Neural progenitor cell (in vitro differentiated cells): Measurements from ENCODE around the gene STEAP1B. TPM values are rescaled to one million over a fixed set of nuclear protein-coding genes. Genes with fewer than 3 reads are reported as not detected.

Source experiments
- DNase-seq: peaks from one replicate; pipeline ENCODE4 v3.0.0-alpha.2; 2016; ENCODE audit warnings: low spot score
- H2AFZ ChIP-seq: fragments of 200-600 bp; sonication (generic); replicated peaks from 2 replicates; pipeline ENCODE4 v1.6.1; 2016; ENCODE audit warnings: antibody characterized with exemption
- H3F3A ChIP-seq: fragments of 200-600 bp; sonication (generic); 2 replicates; pipeline ENCODE4 v1.6.1; 2016; ENCODE audit warnings: antibody characterized with exemption, low read depth
- H3K27ac ChIP-seq: fragments of 200-600 bp; sonication (generic); 2 replicates; pipeline ENCODE4 v1.5.1; 2016; ENCODE audit warnings: mild to moderate bottlenecking
- H3K27me3 ChIP-seq: fragments of 200-600 bp; sonication (generic); 2 replicates; pipeline ENCODE4 v1.6.1; 2016; ENCODE audit warnings: mild to moderate bottlenecking, moderate library complexity
- H3K36me3 ChIP-seq: fragments of 200-600 bp; sonication (generic); 2 replicates; pipeline ENCODE4 v1.5.1; 2016
- H3K4me1 ChIP-seq: fragments of 200-600 bp; sonication (generic); 2 replicates; pipeline ENCODE4 v1.6.1; 2016; ENCODE audit warnings: mixed run types
- H3K4me2 ChIP-seq: fragments of 200-600 bp; sonication (generic); 2 replicates; pipeline ENCODE4 v1.6.1; 2016
- H3K4me3 ChIP-seq: fragments of 200-600 bp; sonication (generic); 2 replicates; pipeline ENCODE4 v1.5.1; 2016
- H3K79me2 ChIP-seq: fragments of 200-600 bp; sonication (generic); 2 replicates; pipeline ENCODE4 v1.6.1; 2016; ENCODE audit warnings: low read depth
- H3K9ac ChIP-seq: fragments of 200-600 bp; sonication (generic); 2 replicates; pipeline ENCODE4 v1.6.1; 2016
- H3K9me3 ChIP-seq: fragments of 200-600 bp; sonication (generic); 2 replicates; pipeline ENCODE4 v1.5.1; 2016; ENCODE audit warnings: low read depth
- H4K20me1 ChIP-seq: fragments of 200-600 bp; sonication (generic); 2 replicates; pipeline ENCODE4 v1.6.1; 2016; ENCODE audit warnings: low read depth
- H3K27ac Mint-ChIP-seq: 3 replicates; pipeline ENCODE4 v1.8.0; 2021; ENCODE audit warnings: mixed read lengths
- H3K27me3 Mint-ChIP-seq: 2 replicates; pipeline ENCODE4 v1.8.0; 2022; ENCODE audit warnings: low read depth, mild to moderate bottlenecking, inconsistent platforms, moderate library complexity, mixed read lengths; ENCODE audit not compliant: insufficient read depth
- H3K36me3 Mint-ChIP-seq: 3 replicates; pipeline ENCODE4 v1.8.0; 2021; ENCODE audit warnings: mixed read lengths
- H3K4me1 Mint-ChIP-seq: 3 replicates; pipeline ENCODE4 v1.8.0; 2021; ENCODE audit warnings: mixed read lengths
- H3K4me3 Mint-ChIP-seq: 3 replicates; pipeline ENCODE4 v1.8.0; 2021; ENCODE audit warnings: mild to moderate bottlenecking, moderate library complexity, mixed read lengths
- H3K9me3 Mint-ChIP-seq: 3 replicates; pipeline ENCODE4 v1.8.0; 2020; ENCODE audit warnings: mixed read lengths
- EZH2 ChIP-seq: fragments of 200-600 bp; sonication (generic); IDR thresholded peaks from 2 replicates; pipeline ENCODE4 v1.6.1; 2017; ENCODE audit warnings: antibody characterized with exemption, mild to moderate bottlenecking, moderate library complexity
- EZH2phosphoT487 ChIP-seq: fragments of 200-600 bp; sonication (generic); IDR thresholded peaks from 2 replicates; pipeline ENCODE4 v1.6.1; 2017; ENCODE audit warnings: antibody characterized with exemption
- total RNA-seq: library from RNA; depleted of rRNA; stranded (reverse); fragments of >200 nt; gene quantifications from 2 replicates; pipeline ENCODE4 v1.2.3, GENCODE V29; 2015; ENCODE audit warnings: low replicate concordance
- TF ChIP-seq, protein P1 (sequence below): fragments of 200-600 bp; sonication (generic); IDR thresholded peaks from 2 replicates; pipeline ENCODE4 v1.5.1; 2017; ENCODE audit warnings: antibody characterized with exemption, mild to moderate bottlenecking

STEAP1B gene
- total RNA-seq, 1 donor from 2014 or later: 1.6 TPM

DNA sequence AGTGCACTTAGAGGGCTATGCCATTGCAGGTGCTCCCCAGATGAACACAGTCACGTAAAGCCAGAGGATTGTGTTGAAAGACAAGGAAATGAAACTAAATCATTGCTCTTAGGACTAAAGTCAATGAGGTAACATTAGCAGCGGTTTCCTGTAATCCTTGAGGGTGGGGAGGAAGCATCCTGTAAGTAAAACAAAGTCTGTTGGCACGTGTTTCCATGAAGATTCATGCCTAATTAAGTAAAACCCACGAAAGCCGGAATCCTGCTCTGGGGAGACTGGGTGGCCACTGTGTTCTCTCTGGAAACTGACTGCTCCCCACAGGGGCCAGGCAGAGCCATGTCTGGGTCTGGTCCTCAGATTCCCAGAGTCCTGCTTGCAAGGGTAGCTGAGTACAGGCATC is 18.3 kb downstream of the STEAP1B start:
- Histone ChIP-seq H4K20me1 (no peaks in the 10 kb centered on the region), H3K9ac (no peak overlapping the region), H2AFZ (no peak overlapping the region), H3K4me1 (peaks cover 19% of the 10 kb centered on the region), H3K36me3 (no peaks in the 10 kb centered on the region), H3K79me2 (no peaks in the 10 kb centered on the region), H3K4me3 (no peak overlapping the region), H3K27ac (no peak overlapping the region), H3K27me3 (no peaks in the 10 kb centered on the region), H3K4me2 (no peak overlapping the region), H3K9me3 (no peaks in the 10 kb centered on the region), H3F3A (peaks cover 8% of the 10 kb centered on the region)
- no peak overlapping the region for H3K27ac Mint-ChIP-seq
- no peak overlapping the region for H3K4me3 Mint-ChIP-seq
- DNase-seq: no peak
- no peaks in the 10 kb centered on the region for H3K27me3 Mint-ChIP-seq
- H3K4me1 Mint-ChIP-seq: no peaks in the 10 kb centered on the region
- TF ChIP-seq, protein P1, sequence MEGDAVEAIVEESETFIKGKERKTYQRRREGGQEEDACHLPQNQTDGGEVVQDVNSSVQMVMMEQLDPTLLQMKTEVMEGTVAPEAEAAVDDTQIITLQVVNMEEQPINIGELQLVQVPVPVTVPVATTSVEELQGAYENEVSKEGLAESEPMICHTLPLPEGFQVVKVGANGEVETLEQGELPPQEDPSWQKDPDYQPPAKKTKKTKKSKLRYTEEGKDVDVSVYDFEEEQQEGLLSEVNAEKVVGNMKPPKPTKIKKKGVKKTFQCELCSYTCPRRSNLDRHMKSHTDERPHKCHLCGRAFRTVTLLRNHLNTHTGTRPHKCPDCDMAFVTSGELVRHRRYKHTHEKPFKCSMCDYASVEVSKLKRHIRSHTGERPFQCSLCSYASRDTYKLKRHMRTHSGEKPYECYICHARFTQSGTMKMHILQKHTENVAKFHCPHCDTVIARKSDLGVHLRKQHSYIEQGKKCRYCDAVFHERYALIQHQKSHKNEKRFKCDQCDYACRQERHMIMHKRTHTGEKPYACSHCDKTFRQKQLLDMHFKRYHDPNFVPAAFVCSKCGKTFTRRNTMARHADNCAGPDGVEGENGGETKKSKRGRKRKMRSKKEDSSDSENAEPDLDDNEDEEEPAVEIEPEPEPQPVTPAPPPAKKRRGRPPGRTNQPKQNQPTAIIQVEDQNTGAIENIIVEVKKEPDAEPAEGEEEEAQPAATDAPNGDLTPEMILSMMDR: no peak
- TF ChIP-seq EZH2phosphoT487 (no peak), EZH2 (no peak)
- H3K36me3 Mint-ChIP-seq: no peaks in the 10 kb centered on the region
- peaks cover 6% of the 10 kb centered on the region for H3K9me3 Mint-ChIP-seq

DNA sequence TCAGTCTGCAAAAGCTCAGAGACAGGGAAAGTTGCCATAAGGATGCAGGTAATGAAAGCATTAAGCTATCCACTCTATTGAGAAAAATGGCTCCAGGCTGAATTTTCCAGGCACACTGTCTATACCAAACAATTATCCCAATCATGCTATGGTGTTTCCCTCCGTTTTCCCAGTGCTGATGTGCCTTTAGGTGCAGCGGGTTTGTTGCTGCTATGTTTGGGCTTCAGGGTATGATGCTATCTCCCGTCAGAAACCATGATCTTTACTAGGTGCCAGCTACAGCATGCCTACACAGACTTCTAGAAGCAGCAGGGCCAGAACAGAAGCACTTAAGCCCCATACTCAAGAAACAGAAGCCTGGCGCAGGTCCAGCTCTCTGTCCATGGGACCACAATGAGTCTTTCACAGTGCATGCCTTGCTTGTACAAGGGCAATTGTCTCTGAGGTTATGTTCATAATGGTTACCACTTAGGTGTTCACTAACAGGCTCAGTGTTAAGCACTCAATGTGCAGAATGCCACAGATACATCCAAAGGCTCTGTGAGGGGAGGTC is 19.4 kb downstream of the STEAP1B start:
- H2AFZ ChIP-seq: no peak overlapping the region
- Mint-ChIP-seq H3K4me3 (no peak overlapping the region), H3K36me3 (no peaks in the 10 kb centered on the region), H3K9me3 (peaks cover 6% of the 10 kb centered on the region), H3K4me1 (no peaks in the 10 kb centered on the region), H3K27me3 (no peaks in the 10 kb centered on the region), H3K27ac (no peak overlapping the region)
- H3K79me2 ChIP-seq: no peaks in the 10 kb centered on the region
- no peaks in the 10 kb centered on the region for H4K20me1 ChIP-seq
- H3K9ac ChIP-seq: no peak overlapping the region
- H3K27ac ChIP-seq: no peak overlapping the region
- no peak for DNase-seq
- peaks cover 8% of the 10 kb centered on the region for H3F3A ChIP-seq
- H3K4me3 ChIP-seq: no peak overlapping the region
- no peaks in the 10 kb centered on the region for H3K36me3 ChIP-seq
- no peaks in the 10 kb centered on the region for H3K9me3 ChIP-seq
- H3K27me3 ChIP-seq: no peaks in the 10 kb centered on the region
- no peak overlapping the region for H3K4me2 ChIP-seq
- TF ChIP-seq, protein P1: no peak
- TF ChIP-seq EZH2: no peak
- no peak for TF ChIP-seq EZH2phosphoT487
- H3K4me1 ChIP-seq: peaks cover 19% of the 10 kb centered on the region

DNA sequence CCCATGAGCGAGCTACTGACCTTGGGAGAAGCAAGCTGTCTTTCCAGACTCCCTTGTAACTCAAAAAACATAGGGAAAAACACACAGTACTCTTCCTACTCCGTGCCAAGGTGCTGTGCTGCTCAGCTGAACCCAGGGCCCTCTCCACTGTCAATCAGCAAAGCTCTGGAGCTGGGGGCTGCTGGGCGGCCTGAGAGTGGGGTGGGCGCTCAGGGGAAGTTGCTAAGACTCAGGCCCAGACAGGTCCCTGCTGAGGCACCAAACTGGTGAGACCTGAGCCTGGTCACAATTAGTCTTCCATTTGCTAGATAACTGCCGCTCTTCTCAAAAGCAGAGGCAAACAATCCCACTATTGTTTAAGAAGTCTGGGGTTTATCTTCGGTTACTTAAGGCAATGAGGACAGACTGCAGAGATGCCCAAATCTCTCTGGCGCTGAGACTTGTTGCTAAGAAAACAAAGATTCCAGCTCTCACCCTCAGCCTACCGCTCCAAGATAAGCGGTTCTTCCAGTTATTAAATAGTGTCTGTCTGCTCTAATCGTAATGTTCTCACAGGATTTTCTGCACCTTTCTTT is 22.0 kb downstream of the STEAP1B start:
- Mint-ChIP-seq H3K27me3 (no peaks in the 10 kb centered on the region), H3K36me3 (no peaks in the 10 kb centered on the region), H3K27ac (peak overlapping the region; percentile 42), H3K4me3 (no peak overlapping the region), H3K9me3 (no peaks in the 10 kb centered on the region), H3K4me1 (no peaks in the 10 kb centered on the region)
- peak overlapping the region; percentile 9 for H2AFZ ChIP-seq
- no peaks in the 10 kb centered on the region for H4K20me1 ChIP-seq
- no peak overlapping the region for H3K4me3 ChIP-seq
- H3K9me3 ChIP-seq: no peaks in the 10 kb centered on the region
- H3F3A ChIP-seq: peaks cover 8% of the 10 kb centered on the region
- H3K79me2 ChIP-seq: no peaks in the 10 kb centered on the region
- no peak overlapping the region for H3K9ac ChIP-seq
- H3K4me1 ChIP-seq: peaks cover 19% of the 10 kb centered on the region
- peak overlapping the region; percentile 51 for H3K4me2 ChIP-seq
- no peaks in the 10 kb centered on the region for H3K27me3 ChIP-seq
- peak; percentile 49 for DNase-seq
- H3K27ac ChIP-seq: no peak overlapping the region
- TF ChIP-seq, protein P1: no peak
- no peak for TF ChIP-seq EZH2
- no peak for TF ChIP-seq EZH2phosphoT487
- H3K36me3 ChIP-seq: no peaks in the 10 kb centered on the region
